Measurements from ENCODE around the gene SPRY4. TPM values are rescaled to one million over a fixed set of nuclear protein-coding genes. Genes with fewer than 3 reads are reported as not detected.
A peak's percentile ranks its signal among the peaks of the same experiment; 100 is the strongest.

The SPRY4 gene
- total and polyA plus RNA-seq, 2 of the 13 experiments (the other 11 are each of a cell fraction or from before 2014, with no cell fraction given), result 8.9 to 17.8 TPM

DNA sequence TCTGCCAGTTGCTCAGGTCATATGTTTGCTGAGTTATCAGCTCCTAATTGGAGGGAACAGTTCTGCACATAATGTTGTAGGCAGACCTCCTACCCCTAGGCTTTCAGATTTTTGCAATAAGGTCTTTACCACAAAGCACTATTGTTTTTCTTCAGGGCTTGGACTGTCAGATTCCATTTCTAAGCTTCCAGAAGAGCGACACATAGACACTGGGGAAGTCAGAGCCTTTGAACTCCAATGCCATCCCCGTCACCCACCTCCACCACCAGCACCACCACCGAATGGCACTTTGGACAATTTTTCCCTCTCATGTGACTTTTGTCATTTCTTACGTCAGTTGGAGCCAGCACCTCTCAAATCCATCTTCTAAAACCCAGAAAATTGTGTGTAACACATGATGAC, 28.3 kb upstream of the SPRY4 start (continued):
- TF ChIP-seq, protein P1, sequence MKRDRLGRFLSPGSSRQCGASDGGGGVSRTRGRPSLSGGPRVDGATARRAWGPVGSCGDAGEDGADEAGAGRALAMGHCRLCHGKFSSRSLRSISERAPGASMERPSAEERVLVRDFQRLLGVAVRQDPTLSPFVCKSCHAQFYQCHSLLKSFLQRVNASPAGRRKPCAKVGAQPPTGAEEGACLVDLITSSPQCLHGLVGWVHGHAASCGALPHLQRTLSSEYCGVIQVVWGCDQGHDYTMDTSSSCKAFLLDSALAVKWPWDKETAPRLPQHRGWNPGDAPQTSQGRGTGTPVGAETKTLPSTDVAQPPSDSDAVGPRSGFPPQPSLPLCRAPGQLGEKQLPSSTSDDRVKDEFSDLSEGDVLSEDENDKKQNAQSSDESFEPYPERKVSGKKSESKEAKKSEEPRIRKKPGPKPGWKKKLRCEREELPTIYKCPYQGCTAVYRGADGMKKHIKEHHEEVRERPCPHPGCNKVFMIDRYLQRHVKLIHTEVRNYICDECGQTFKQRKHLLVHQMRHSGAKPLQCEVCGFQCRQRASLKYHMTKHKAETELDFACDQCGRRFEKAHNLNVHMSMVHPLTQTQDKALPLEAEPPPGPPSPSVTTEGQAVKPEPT (CRISPR knock-in tag; IDR thresholded peaks at IDR 0.05; ENCODE audit: low read depth), result no peak
- no peak for TF ChIP-seq ZBTB38 (CRISPR knock-in tag; IDR thresholded peaks at IDR 0.05)
- TF ChIP-seq GTF2F1 (IDR thresholded peaks at IDR 0.05; ENCODE audit: low read length), result no peak
- no peak for TF ChIP-seq IKZF1 (IDR thresholded peaks at IDR 0.05)
- no peak for TF ChIP-seq THYN1 (CRISPR knock-in tag; IDR thresholded peaks at IDR 0.05; ENCODE audit: borderline replicate concordance, low read depth)
- TF ChIP-seq CHCHD3 (CRISPR knock-in tag; IDR thresholded peaks at IDR 0.05), result no peak
- no peak for TF ChIP-seq ZNF460 (CRISPR knock-in tag; IDR thresholded peaks at IDR 0.05; ENCODE audit: borderline replicate concordance)
- TF ChIP-seq SRY (CRISPR knock-in tag; IDR thresholded peaks at IDR 0.05), result no peak
- TF ChIP-seq, protein P2, sequence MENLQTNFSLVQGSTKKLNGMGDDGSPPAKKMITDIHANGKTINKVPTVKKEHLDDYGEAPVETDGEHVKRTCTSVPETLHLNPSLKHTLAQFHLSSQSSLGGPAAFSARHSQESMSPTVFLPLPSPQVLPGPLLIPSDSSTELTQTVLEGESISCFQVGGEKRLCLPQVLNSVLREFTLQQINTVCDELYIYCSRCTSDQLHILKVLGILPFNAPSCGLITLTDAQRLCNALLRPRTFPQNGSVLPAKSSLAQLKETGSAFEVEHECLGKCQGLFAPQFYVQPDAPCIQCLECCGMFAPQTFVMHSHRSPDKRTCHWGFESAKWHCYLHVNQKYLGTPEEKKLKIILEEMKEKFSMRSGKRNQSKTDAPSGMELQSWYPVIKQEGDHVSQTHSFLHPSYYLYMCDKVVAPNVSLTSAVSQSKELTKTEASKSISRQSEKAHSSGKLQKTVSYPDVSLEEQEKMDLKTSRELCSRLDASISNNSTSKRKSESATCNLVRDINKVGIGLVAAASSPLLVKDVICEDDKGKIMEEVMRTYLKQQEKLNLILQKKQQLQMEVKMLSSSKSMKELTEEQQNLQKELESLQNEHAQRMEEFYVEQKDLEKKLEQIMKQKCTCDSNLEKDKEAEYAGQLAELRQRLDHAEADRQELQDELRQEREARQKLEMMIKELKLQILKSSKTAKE (CRISPR knock-in tag; IDR thresholded peaks at IDR 0.05; ENCODE audit: borderline replicate concordance), result no peak
- TF ChIP-seq KMT2B (CRISPR knock-in tag; IDR thresholded peaks at IDR 0.05), result no peak
- TF ChIP-seq, protein P3, sequence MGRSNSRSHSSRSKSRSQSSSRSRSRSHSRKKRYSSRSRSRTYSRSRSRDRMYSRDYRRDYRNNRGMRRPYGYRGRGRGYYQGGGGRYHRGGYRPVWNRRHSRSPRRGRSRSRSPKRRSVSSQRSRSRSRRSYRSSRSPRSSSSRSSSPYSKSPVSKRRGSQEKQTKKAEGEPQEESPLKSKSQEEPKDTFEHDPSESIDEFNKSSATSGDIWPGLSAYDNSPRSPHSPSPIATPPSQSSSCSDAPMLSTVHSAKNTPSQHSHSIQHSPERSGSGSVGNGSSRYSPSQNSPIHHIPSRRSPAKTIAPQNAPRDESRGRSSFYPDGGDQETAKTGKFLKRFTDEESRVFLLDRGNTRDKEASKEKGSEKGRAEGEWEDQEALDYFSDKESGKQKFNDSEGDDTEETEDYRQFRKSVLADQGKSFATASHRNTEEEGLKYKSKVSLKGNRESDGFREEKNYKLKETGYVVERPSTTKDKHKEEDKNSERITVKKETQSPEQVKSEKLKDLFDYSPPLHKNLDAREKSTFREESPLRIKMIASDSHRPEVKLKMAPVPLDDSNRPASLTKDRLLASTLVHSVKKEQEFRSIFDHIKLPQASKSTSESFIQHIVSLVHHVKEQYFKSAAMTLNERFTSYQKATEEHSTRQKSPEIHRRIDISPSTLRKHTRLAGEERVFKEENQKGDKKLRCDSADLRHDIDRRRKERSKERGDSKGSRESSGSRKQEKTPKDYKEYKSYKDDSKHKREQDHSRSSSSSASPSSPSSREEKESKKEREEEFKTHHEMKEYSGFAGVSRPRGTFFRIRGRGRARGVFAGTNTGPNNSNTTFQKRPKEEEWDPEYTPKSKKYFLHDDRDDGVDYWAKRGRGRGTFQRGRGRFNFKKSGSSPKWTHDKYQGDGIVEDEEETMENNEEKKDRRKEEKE (IDR thresholded peaks at IDR 0.05), result no peak
- TF ChIP-seq ZNF619 (CRISPR knock-in tag; IDR thresholded peaks at IDR 0.05), result no peak
- no peak for TF ChIP-seq IRX3 (CRISPR knock-in tag; IDR thresholded peaks at IDR 0.05; ENCODE audit: borderline replicate concordance, low read depth)
- no peak for TF ChIP-seq ZNF713 (CRISPR knock-in tag; IDR thresholded peaks at IDR 0.05)
- no peak for TF ChIP-seq ZNF543 (CRISPR knock-in tag; IDR thresholded peaks at IDR 0.05)
- no peak for TF ChIP-seq MXD4 (CRISPR knock-in tag; IDR thresholded peaks at IDR 0.05)
- peak; percentile 28; the same call in 1 of the 2 replicates for TF ChIP-seq ZNF614 (CRISPR knock-in tag; IDR thresholded peaks at IDR 0.05; ENCODE audit: borderline replicate concordance)
- TF ChIP-seq, protein P4, sequence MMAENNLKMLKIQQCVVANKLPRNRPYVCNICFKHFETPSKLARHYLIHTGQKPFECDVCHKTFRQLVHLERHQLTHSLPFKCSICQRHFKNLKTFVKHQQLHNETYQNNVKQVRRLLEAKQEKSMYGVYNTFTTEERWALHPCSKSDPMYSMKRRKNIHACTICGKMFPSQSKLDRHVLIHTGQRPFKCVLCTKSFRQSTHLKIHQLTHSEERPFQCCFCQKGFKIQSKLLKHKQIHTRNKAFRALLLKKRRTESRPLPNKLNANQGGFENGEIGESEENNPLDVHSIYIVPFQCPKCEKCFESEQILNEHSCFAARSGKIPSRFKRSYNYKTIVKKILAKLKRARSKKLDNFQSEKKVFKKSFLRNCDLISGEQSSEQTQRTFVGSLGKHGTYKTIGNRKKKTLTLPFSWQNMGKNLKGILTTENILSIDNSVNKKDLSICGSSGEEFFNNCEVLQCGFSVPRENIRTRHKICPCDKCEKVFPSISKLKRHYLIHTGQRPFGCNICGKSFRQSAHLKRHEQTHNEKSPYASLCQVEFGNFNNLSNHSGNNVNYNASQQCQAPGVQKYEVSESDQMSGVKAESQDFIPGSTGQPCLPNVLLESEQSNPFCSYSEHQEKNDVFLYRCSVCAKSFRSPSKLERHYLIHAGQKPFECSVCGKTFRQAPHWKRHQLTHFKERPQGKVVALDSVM (CRISPR knock-in tag; IDR thresholded peaks at IDR 0.05), result no peak
- TF ChIP-seq, protein P5, sequence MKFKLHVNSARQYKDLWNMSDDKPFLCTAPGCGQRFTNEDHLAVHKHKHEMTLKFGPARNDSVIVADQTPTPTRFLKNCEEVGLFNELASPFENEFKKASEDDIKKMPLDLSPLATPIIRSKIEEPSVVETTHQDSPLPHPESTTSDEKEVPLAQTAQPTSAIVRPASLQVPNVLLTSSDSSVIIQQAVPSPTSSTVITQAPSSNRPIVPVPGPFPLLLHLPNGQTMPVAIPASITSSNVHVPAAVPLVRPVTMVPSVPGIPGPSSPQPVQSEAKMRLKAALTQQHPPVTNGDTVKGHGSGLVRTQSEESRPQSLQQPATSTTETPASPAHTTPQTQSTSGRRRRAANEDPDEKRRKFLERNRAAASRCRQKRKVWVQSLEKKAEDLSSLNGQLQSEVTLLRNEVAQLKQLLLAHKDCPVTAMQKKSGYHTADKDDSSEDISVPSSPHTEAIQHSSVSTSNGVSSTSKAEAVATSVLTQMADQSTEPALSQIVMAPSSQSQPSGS (CRISPR knock-in tag; IDR thresholded peaks at IDR 0.05), result no peak
- no peak for TF ChIP-seq PAX8 (CRISPR knock-in tag; IDR thresholded peaks at IDR 0.05; ENCODE audit: borderline replicate concordance)
- TF ChIP-seq SMARCC2 (IDR thresholded peaks at IDR 0.05), result no peak
- TF ChIP-seq ZSCAN30 (CRISPR knock-in tag; IDR thresholded peaks at IDR 0.05), result no peak

Measured in HepG2 (cell line).